Sciatic nerve (tissue), 2 donors: ENCODE data around the gene SLC39A11. TPM values are rescaled to one million over a fixed set of nuclear protein-coding genes. Genes with fewer than 3 reads are reported as not detected.
A peak's percentile ranks its signal among the peaks of the same experiment; 100 is the strongest.
"Not testable (repeated sequence)": the region's sequence is repeated elsewhere in the genome, so short reads cannot be mapped to it uniquely, and the experiment has no call there.

Source experiments
- ATAC-seq: fragments of 200-7000 bp; cut with Tn5 transposase; one replicate; pipeline ENCODE4 v1.9.1; 2020; ENCODE audit warnings: mild to moderate bottlenecking, moderate library complexity
- DNase-seq: peaks from one replicate; pipeline ENCODE4 v3.0.0-alpha.2; 2020; ENCODE audit warnings: low spot score
- intact Hi-C: fragments of 100-400 bp; cut with DNase I; formaldehyde crosslinking; loops from one replicate; pipeline ENCODE4 v1.14.2; 2022
- total RNA-seq: library from RNA; stranded (reverse); fragmentation: NEBNext Ultra II Directional; extraction: Animal tissue kit (Norgen Biotek cat#: 25700); gene quantifications from one replicate; pipeline ENCODE4 v1.2.1, GENCODE V29; 2021
- donor health status: DM: no; HTN: no; CAD: no.
- donor health status: DM: no; HTN: no; CAD: no.

The SLC39A11 gene
- total RNA-seq, 1 donor from 2014 or later, result 22.7 TPM

- intact Hi-C loops, result no loop called here
- no peak for DNase-seq
- ATAC-seq, result no peak
Measured at GRCh38 chr17:73025041-73025560, 67.4 kb downstream of the SLC39A11 start.

- ATAC-seq (no peak), DNase-seq (no peak)
- intact Hi-C loops, result no loop called here
Measured at GRCh38 chr17:73023759-73024158, 68.7 kb downstream of the SLC39A11 start.

GRCh38 chr17:73022694-73023093 lies 69.8 kb downstream of the SLC39A11 start:
- no peak for ATAC-seq

GRCh38 chr17:73021771-73022170 lies 70.7 kb downstream of the SLC39A11 start:
- ATAC-seq (no peak), DNase-seq (no peak)
- intact Hi-C loops, result no loop called here

More at GRCh38 chr17:73022694-73023093, 69.8 kb downstream of the SLC39A11 start:
- DNase-seq, result no peak
- intact Hi-C loops, result no loop called here

- DNase-seq, result no peak
- no peak for ATAC-seq
- intact Hi-C loops, result no loop called here
Measured at GRCh38 chr17:73020110-73020509, 72.4 kb downstream of the SLC39A11 start.

GRCh38 chr17:73018599-73018998 lies 73.9 kb downstream of the SLC39A11 start:
- ATAC-seq (no peak), DNase-seq (no peak)
- intact Hi-C loops, result no loop called here

- ATAC-seq (no peak), DNase-seq (no peak)
- intact Hi-C loops, result no loop called here
Measured at GRCh38 chr17:73017658-73018057, 74.8 kb downstream of the SLC39A11 start.

GRCh38 chr17:73015722-73016276 lies 76.7 kb downstream of the SLC39A11 start:
- ATAC-seq (no peak), DNase-seq (no peak)
- intact Hi-C loops, result no loop called here

GRCh38 chr17:73013816-73014663 lies 78.4 kb downstream of the SLC39A11 start:
- intact Hi-C loops, result no loop called here
- peak; percentile 82 for ATAC-seq
- DNase-seq, result no peak

- ATAC-seq (no peak), DNase-seq (no peak)
- intact Hi-C loops, result no loop called here
Measured at GRCh38 chr17:73013301-73013700, 79.2 kb downstream of the SLC39A11 start.

- intact Hi-C loops, result no loop called here
- DNase-seq (no peak), ATAC-seq (no peak)
Measured at GRCh38 chr17:73011016-73011486, 81.4 kb downstream of the SLC39A11 start.

- DNase-seq (no peak), ATAC-seq (no peak)
- intact Hi-C loops, result no loop called here
Measured at GRCh38 chr17:73010414-73010813, 82.1 kb downstream of the SLC39A11 start.

- DNase-seq, result no peak
- ATAC-seq, result peak; percentile 75
- intact Hi-C loops, result no loop called here
Measured at GRCh38 chr17:73007407-73007806, 85.1 kb downstream of the SLC39A11 start.

- no peak for DNase-seq
- intact Hi-C loops, result no loop called here
- ATAC-seq, result no peak
Measured at GRCh38 chr17:73005360-73005759, 87.1 kb downstream of the SLC39A11 start.

GRCh38 chr17:73003487-73003886 lies 89.0 kb downstream of the SLC39A11 start:
- intact Hi-C loops, result no loop called here
- ATAC-seq (no peak), DNase-seq (no peak)

- DNase-seq (no peak), ATAC-seq (no peak)
- intact Hi-C loops, result no loop called here
Measured at GRCh38 chr17:73000832-73001231, 91.7 kb downstream of the SLC39A11 start.

GRCh38 chr17:72999474-72999873 lies 93.0 kb downstream of the SLC39A11 start:
- intact Hi-C loops, ATAC-seq, DNase-seq: not testable (repeated sequence)

- ATAC-seq (no peak), DNase-seq (no peak)
- intact Hi-C loops, result no loop called here
Measured at GRCh38 chr17:72998343-72998742, 94.1 kb downstream of the SLC39A11 start.

- intact Hi-C loops, result no loop called here
- ATAC-seq (no peak), DNase-seq (no peak)
Measured at GRCh38 chr17:72997559-72997958, 94.9 kb downstream of the SLC39A11 start.

GRCh38 chr17:72996791-72997190 lies 95.7 kb downstream of the SLC39A11 start:
- ATAC-seq (no peak), DNase-seq (no peak)
- intact Hi-C loops, result no loop called here
